Calu3 (cell line): ENCODE measurements around the gene ZC3H14. TPM values are rescaled to one million over a fixed set of nuclear protein-coding genes. Genes with fewer than 3 reads are reported as not detected.
"Not testable (repeated sequence)": the region's sequence is repeated elsewhere in the genome, so short reads cannot be mapped to it uniquely, and the experiment has no call there.

Experiments
- BruUV-seq: library from RNA; stranded (reverse); fragments of 400-500 nt; replicated peaks from 2 replicates; lab custom pipeline; 2021; lab: Mats Ljungman, UMichigan
- CTCF ChIA-PET: fragments of 300-600 bp; sonication (Branson Sonifier 250); formaldehyde crosslinking; loops from one replicate; lab custom pipeline; 2022; ENCODE audit warnings: antibody characterized with exemption; lab: Charles Lee
- DNase-seq: peaks from one replicate; pipeline ENCODE4 v3.0.0; 2022
- H3K27ac Mint-ChIP-seq: one replicate; pipeline ENCODE4 v1.8.0; 2022; ENCODE audit warnings: mixed read lengths; ENCODE audit not compliant: unreplicated experiment
- H3K27me3 Mint-ChIP-seq: one replicate; pipeline ENCODE4 v1.8.0; 2022; ENCODE audit warnings: mixed read lengths; ENCODE audit not compliant: unreplicated experiment
- H3K36me3 Mint-ChIP-seq: one replicate; pipeline ENCODE4 v1.8.0; 2022; ENCODE audit warnings: mild to moderate bottlenecking, moderate library complexity, mixed read lengths; ENCODE audit not compliant: insufficient read depth, unreplicated experiment
- H3K4me1 Mint-ChIP-seq: one replicate; pipeline ENCODE4 v1.8.0; 2022; ENCODE audit warnings: mild to moderate bottlenecking, low read depth, mixed read lengths; ENCODE audit not compliant: unreplicated experiment
- H3K4me3 Mint-ChIP-seq: one replicate; pipeline ENCODE4 v1.8.0; 2022; ENCODE audit warnings: mild to moderate bottlenecking, low read depth, moderate library complexity, mixed read lengths; ENCODE audit not compliant: unreplicated experiment
- H3K9me3 Mint-ChIP-seq: one replicate; pipeline ENCODE4 v1.8.0; 2022; ENCODE audit warnings: low read depth, mixed read lengths; ENCODE audit not compliant: unreplicated experiment
- intact Hi-C: fragments of 100-400 bp; cut with micrococcal nuclease; formaldehyde crosslinking; loops from one replicate; pipeline ENCODE4 v1.10.0; 2022; ENCODE audit not compliant: unreplicated experiment
- total RNA-seq: library from RNA; stranded (reverse); gene quantifications from 2 replicates; pipeline ENCODE4 v1.2.3, GENCODE V29; 2022
- TF ChIP-seq, protein P1 (sequence below): fragments of 200-600 bp; IDR thresholded peaks from one replicate; pipeline ENCODE4 v1.8.0; 2022; ENCODE audit warnings: antibody characterized with exemption; ENCODE audit not compliant: unreplicated experiment

The ZC3H14 gene
- total RNA-seq, 1 experiment from 2014 or later, result 69.3 TPM

DNA sequence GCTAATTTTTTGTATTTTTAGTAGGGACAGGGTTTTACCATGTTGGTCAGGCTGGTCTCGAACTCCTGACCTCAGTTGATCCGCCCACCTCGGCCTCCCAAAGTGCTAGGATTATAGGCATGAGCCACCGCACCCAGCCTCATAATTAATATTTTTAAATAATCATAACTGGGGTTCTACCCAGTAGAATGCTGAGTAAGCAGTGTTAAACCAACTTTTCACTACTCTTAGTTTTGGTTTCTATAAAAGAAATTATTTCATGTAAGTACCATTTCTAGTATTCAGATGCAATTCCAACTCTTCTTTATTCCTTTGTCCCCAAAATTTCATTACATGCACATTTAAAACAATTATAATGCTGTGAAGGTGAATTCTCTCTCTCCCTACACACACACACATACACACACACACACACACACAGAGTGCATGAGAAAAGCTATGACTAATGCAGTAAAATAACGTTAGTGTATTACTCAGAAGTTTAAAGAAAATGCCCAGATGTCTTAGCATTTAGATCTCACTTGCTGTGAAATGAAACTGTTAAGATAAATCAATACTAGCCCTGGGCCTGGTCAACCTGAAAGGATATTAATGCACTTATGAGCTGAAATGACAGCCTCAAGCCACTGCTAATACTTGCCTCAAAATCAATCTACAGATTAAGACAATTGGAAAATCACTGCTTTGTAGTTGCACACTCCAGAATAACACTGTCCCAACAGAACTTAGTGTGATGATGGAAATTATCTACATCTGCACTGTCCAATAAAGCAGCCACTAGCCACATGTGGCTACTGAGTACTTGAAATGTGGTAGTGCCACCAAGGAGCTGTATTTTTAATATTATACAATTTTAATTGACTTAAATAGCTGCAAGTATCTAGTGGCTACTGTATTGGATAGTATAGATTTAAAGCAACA, 44.0 kb upstream of the ZC3H14 start:
- peak; percentile 10 for DNase-seq
- H3K27ac Mint-ChIP-seq, result no peak overlapping the region
- TF ChIP-seq, protein P1, sequence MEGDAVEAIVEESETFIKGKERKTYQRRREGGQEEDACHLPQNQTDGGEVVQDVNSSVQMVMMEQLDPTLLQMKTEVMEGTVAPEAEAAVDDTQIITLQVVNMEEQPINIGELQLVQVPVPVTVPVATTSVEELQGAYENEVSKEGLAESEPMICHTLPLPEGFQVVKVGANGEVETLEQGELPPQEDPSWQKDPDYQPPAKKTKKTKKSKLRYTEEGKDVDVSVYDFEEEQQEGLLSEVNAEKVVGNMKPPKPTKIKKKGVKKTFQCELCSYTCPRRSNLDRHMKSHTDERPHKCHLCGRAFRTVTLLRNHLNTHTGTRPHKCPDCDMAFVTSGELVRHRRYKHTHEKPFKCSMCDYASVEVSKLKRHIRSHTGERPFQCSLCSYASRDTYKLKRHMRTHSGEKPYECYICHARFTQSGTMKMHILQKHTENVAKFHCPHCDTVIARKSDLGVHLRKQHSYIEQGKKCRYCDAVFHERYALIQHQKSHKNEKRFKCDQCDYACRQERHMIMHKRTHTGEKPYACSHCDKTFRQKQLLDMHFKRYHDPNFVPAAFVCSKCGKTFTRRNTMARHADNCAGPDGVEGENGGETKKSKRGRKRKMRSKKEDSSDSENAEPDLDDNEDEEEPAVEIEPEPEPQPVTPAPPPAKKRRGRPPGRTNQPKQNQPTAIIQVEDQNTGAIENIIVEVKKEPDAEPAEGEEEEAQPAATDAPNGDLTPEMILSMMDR, result no peak
- H3K9me3 Mint-ChIP-seq, result peaks cover 5% of the 10 kb centered on the region
- no TSS peak for BruUV-seq
- no peaks in the 10 kb centered on the region for H3K36me3 Mint-ChIP-seq
- no peaks in the 10 kb centered on the region for H3K27me3 Mint-ChIP-seq
- H3K4me3 Mint-ChIP-seq, result no peak overlapping the region
- H3K4me1 Mint-ChIP-seq, result peaks cover 28% of the 10 kb centered on the region
- CTCF ChIA-PET, result no interaction called here
- intact Hi-C loops, result no loop called here

DNA sequence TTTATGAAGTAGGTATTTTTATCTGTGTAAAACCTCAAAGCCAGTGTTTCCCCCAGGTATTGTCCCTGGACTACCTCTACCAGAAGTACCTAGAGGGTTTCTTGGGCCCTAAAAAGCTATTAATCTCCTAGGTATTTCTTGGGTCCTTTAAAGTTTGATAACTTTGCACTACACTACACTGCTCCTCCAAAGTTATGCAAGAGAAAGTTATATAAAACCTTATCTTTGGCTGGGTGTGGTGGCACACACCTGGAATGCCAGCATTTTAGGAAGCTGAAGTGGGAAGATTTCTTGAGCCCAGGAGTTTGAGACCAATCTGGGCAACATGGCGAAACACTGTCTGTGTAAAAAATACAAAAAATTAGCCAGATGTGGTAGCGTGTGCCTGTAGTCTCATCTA, 42.9 kb upstream of the ZC3H14 start:
- intact Hi-C loops, result no loop called here
- peaks cover 5% of the 10 kb centered on the region for H3K9me3 Mint-ChIP-seq
- no peaks in the 10 kb centered on the region for H3K27me3 Mint-ChIP-seq
- no TSS peak for BruUV-seq
- no peak for DNase-seq
- H3K36me3 Mint-ChIP-seq, result no peaks in the 10 kb centered on the region
- TF ChIP-seq, protein P1, result no peak
- no peak overlapping the region for H3K27ac Mint-ChIP-seq
- H3K4me3 Mint-ChIP-seq, result no peak overlapping the region
- CTCF ChIA-PET, result no interaction called here
- H3K4me1 Mint-ChIP-seq, result peaks cover 28% of the 10 kb centered on the region

DNA sequence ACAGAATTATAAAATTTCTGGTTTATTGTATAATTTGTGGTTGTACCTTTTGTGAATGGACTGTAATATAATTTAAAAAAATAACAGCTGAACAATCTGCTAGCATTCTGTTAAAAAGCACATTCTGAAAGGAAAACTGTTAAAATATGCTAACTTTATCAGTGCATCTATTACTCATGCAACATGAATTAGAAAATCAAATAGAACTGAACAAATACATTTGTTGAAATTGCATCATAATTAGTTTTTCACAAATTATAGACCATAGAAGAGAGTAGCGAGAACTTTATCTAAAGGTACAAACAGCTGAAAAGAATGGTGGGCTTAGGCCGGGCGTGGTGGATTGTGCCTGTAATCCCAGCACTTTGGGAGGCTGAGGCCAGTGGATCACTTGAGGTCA, 41.0 kb upstream of the ZC3H14 start:
- H3K27me3 Mint-ChIP-seq, result no peaks in the 10 kb centered on the region
- no peaks in the 10 kb centered on the region for H3K36me3 Mint-ChIP-seq
- H3K4me3 Mint-ChIP-seq, result no peak overlapping the region
- intact Hi-C loops, result loop anchor here (2.0 kb wide), 1 partner anchor 27 kb away; no protein-coding TSS in a partner anchor
- peaks cover 5% of the 10 kb centered on the region for H3K9me3 Mint-ChIP-seq
- DNase-seq, result peak; percentile 5
- TF ChIP-seq, protein P1, result no peak
- H3K4me1 Mint-ChIP-seq, result peaks cover 15% of the 10 kb centered on the region
- CTCF ChIA-PET, result interaction anchor here (0.8 to 1.2 kb wide), 2 partner anchors 14 to 38 kb away, joined by 3 to 4 read pairs; no protein-coding TSS in a partner anchor
- peak overlapping the region; percentile 92 for H3K27ac Mint-ChIP-seq
- no TSS peak for BruUV-seq

DNA sequence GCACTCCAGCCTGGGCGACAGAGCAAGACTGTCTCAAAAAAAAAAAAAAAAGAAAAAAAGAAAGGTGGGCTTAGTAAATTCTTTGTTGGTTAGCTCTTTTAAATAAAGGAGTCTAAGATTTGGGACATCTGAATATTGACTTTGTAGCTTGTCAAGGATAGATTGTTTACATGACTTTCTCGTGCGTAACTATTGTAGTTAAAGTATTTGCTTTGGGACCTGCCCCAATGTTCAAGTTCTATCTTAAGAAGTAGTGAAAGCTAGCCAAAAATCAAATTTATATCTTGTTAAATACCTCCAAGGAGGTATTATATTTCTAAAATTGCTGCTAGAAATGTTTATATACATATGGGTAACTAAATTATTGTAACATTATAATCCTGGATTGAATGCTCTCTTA, 40.4 kb upstream of the ZC3H14 start:
- H3K4me1 Mint-ChIP-seq, result peaks cover 10% of the 10 kb centered on the region
- no peak for DNase-seq
- H3K36me3 Mint-ChIP-seq, result no peaks in the 10 kb centered on the region
- CTCF ChIA-PET, result interaction anchor here (1.2 kb wide), 1 partner anchor 13 kb away, joined by 3 read pairs; no protein-coding TSS in a partner anchor
- intact Hi-C loops, result loop anchor here (2.0 kb wide), 1 partner anchor 26 kb away; no protein-coding TSS in a partner anchor
- TF ChIP-seq, protein P1, result no peak
- BruUV-seq, result no TSS peak
- no peaks in the 10 kb centered on the region for H3K27me3 Mint-ChIP-seq
- H3K9me3 Mint-ChIP-seq, result peaks cover 5% of the 10 kb centered on the region
- no peak overlapping the region for H3K4me3 Mint-ChIP-seq
- peak overlapping the region; percentile 92 for H3K27ac Mint-ChIP-seq

DNA sequence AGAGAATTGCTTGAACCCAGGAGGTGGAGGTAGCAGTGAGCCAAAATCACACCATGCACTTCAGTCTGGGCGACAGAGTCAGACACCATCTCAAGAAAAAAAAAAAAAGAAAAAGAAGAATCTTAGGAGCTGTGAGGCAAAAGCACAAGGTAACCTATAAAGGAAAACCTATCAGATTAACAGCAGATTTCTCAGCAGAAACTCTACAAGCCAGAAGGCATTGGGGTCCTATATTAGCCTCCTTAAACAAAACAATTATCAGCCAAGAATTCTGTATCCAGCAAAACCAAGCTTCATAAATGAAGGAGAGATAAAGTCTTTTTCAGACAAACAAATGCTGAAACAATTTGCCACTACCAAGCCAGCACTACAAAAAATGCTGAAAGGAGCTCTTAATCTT, 32.9 kb upstream of the ZC3H14 start:
- H3K4me1 Mint-ChIP-seq, intact Hi-C loops, H3K27ac Mint-ChIP-seq, H3K36me3 Mint-ChIP-seq, BruUV-seq, H3K27me3 Mint-ChIP-seq, CTCF ChIA-PET, DNase-seq, H3K9me3 Mint-ChIP-seq, H3K4me3 Mint-ChIP-seq: not testable (repeated sequence)
